HG02588 (cell line): ENCODE measurements around the gene FRMPD1.
"Not testable (repeated sequence)": the region's sequence is repeated elsewhere in the genome, so short reads cannot be mapped to it uniquely, and the experiment has no call there.

Source experiments
- ATAC-seq: cut with Tn5 transposase; IDR thresholded peaks from one replicate; pipeline ENCODE4 v1.9.1; 2021; ENCODE audit warnings: mild to moderate bottlenecking, moderate library complexity; ENCODE audit not compliant: unreplicated experiment

FRMPD1 gene

DNA sequence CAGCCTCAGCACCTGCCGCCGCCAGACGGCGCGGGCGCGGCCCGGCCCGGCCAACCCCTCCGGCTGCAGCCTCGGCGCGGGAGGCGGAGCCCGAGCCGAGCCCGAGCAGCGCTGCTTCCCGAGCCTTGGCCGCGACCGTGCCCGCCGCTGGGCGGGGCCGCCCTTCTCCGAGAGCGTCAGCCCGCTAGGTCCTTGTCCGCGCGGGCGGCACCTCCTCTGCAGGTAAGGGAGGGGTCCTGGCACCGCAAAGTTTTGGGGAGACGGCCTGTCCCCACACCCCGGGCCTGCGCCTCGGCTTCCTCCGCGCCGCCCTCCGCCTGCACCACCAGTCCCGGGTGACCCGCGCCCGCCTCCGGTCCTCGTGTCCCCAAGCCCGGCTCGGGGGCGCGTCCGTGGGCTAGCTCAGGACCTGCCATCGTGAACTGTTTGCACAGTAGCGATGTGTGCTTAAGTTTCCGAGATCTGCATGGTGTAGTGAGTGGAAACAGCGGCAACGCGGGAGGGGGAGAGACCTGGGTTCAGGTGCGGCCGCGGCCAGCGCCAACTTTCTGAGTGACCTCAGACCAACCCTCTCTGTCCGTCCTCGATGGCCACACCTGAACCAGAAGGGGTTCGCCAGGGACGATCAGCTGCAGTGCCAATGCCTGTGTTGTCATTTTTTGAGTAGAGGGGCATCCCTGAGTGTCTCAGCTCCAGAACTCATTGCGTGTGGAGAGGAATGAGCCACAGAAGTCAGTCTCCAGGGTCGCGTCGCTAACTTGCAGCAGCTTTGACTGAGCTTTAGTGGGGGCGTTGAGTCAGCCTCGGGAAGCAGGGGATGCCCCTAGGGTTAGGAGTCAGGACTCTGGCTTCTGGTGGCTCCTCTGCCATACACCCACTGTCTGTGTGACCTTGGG is at the start of gene FRMPD1:
Gene FRMPD1, plus strand, starts transcription at position 82 of the 896 bp plus-strand sequence. CDS start 41,688 bp downstream, outside the sequence.
- peak; percentile 73 for ATAC-seq

- not testable (repeated sequence) for ATAC-seq
Observed at GRCh38 chr9:37602061-37602460, 48.7 kb upstream of the FRMPD1 start.

- ATAC-seq, result no peak
Observed at GRCh38 chr9:37602817-37603216, 47.9 kb upstream of the FRMPD1 start.

- ATAC-seq, result no peak
Observed at GRCh38 chr9:37604296-37604695, 46.5 kb upstream of the FRMPD1 start.

GRCh38 chr9:37608250-37608649 is 42.5 kb upstream of the FRMPD1 start:
- no peak for ATAC-seq

GRCh38 chr9:37609735-37610397 is 40.9 kb upstream of the FRMPD1 start:
- no peak for ATAC-seq

DNA sequence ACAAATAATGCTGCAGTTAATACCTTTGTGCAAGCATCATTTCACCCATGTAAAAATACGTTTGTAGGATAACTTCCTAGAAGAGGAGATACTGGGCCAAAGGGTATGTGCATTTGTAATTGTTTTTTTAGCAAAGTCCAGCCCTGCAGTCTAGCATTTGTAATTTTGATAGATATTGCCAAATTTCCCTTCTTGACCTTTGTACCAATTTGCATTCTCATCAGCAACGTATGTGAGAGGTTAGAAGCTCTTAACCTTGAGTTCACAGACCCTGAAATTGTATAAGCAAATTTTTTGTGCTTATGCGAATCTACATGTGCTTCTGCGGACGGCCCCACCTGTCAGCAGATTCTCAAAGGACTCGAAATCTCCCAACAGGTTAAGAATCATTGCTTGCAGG is 39.7 kb upstream of the FRMPD1 start:
- ATAC-seq, result no peak

DNA sequence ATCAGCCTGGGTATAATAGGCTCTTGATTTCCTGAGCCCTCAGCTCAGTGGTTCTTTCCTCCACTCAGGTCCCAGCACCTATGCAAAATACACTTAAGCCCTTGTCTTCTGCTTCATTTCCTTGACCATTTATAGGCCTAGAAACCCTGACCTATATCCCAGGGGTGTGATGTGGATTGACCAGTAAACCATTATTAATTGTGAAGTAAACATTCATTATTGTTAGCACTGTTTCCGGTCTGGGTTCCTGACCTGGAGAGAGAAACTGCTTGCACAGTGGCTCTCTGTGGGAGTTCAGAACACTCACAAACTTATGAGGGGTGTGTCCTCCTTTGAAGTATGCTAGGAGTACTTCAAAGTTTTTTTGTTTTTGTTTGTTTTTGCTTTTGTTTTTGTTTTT is 38.8 kb upstream of the FRMPD1 start:
- no peak for ATAC-seq

DNA sequence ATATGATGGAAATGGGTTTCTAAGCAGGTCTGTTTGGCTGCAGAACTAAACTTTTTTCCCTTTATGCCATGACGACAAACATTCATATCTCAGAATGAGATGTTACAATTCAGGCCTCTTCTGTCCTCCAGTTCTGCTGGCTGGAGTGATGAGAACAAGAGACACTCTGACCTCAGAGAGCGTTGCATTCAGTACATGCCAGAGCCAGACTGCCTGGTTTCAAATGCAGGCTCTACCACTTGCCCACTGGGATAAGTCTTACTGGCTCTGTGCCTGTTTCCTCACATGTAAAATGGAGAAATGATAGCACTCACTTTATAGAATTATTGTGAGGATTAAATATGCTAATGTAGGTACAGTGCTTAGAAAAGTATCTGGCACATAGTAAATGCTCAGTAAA is 33.6 kb upstream of the FRMPD1 start:
- ATAC-seq, result no peak

DNA sequence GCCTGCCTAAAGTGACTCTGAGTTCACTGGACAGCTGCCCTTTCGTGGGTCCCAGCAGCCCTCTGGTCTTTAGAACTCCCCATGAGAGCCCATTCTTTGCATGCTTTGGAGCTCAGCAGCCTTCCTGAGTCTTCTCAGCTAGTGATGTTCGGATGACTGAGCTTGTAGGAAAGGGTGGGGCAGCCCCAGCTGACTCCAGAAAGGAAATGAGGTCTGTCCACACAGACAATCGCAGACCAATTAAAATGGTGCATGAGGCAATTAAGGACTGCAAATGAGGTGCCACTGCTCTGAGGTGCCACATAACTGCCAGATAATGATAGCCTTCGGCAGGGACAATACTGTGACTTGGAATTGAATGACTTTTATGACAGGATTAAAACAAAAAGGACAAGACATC is 32.9 kb upstream of the FRMPD1 start:
- ATAC-seq, result no peak

GRCh38 chr9:37618817-37619216 is 31.9 kb upstream of the FRMPD1 start:
- no peak for ATAC-seq

GRCh38 chr9:37619806-37620205 is 30.9 kb upstream of the FRMPD1 start:
- no peak for ATAC-seq

DNA sequence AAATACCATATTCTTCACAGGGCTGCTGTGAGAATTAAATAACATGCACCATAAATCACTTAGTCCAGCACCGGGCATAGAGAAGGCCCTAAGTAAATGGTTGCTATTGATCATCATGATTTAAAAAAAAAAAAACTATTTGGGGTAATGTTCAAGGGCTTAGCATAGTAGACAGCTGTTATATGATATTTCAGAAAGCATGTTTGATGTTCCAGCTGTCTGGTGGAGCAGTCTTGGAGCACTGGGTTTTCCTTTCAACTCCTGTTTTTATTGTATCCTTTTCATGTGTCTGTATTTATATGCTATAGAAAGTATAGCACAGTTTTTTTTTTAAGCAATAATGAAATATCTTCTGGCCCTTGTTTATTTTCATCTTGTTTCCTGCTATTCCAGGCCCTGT is 30.4 kb upstream of the FRMPD1 start:
- no peak for ATAC-seq

- no peak for ATAC-seq
Observed at GRCh38 chr9:37621273-37622121, 29.3 kb upstream of the FRMPD1 start.

DNA sequence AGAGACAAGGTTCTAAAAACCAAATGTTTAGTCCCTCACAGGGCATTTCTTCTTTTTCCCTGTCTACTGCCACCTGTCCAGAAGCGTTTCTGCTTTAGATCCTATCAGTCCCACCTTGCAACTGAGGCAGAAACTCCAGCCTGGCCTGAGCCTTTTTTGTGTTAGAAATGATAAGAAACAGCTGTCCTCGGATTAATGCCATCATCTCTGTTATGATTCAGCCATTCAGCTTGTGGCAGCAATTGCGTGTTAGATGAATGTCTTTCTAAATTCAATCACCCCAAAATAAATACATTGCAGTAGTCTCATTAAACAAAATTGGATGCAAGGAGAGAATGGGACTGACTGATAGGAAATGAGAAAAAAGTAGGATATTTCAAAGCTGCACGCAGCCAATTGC is 28.3 kb upstream of the FRMPD1 start:
- no peak for ATAC-seq

- no peak for ATAC-seq
Observed at GRCh38 chr9:37623267-37623666, 27.5 kb upstream of the FRMPD1 start.

DNA sequence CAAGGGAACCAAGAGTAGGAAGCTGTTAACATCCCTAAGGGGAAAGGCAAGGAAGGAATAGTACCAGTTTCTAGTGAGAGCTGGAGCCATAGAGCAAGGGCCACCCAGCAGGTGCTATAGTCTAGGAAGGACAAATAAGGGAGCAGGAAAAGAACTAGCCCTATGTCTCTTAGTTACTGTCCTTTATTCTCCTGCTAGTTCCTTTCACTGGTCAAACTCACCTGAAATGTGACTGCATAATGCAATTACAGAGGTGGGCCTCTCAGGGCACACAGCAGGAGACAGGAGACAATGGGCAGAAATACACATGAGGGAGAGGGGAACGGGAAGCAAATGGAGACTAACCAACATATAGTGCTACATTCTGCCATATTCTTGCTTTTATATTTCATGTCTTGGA is 26.7 kb upstream of the FRMPD1 start:
- no peak for ATAC-seq

DNA sequence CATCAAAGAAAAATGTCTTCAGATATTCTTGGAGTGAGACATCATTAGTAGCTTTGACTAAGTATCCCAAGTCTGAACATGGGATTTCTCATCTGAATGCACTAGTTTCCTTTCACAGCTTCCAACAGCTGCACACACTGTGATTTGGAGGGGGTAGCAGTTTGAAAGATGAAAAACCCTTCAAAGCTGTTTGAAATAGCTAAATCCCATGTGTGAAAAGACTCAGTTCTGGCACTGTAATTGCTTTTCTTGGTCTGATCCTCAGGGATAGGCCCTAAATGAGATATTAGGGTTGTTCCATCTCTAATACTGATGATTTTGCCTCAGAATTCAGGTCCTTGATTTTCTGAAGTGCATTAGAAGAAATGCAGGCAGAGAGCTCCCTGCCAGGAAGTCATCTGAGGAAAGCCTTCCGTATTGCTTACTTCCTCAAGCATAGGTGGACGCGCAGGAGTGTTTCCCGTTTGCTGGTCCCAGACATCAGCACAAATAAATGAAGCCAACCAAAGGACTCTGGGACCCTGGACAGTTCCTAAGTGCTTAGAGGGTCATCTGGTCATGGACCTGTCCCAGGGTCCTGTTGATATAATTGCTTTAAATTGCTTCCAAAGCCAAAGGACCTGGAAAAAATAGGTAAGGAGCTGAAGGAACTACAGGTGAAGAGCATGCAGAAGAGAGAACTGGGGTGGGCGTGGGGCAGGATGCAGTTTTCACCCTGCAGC is 25.6 kb upstream of the FRMPD1 start:
- ATAC-seq, result no peak

DNA sequence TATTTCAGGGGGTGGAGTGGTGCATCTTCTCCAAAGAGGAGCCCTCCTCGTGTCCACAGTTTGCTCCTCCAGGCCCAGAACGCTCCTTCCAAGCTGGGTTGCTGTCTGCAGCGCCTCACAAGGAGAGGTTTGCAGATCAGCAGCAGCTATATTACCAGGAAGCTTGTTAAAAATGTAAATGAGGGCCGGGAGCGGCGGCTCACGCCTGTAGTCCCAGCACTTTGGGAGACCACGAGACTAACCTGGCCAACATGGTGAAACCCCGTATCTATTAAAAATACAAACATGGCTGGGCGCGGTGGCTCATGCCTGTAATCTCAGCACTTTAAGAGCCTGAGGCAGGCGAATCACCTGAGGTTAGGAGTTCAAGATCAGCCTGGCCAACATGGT is 25.0 kb upstream of the FRMPD1 start:
- no peak for ATAC-seq

- no peak for ATAC-seq
Observed at GRCh38 chr9:37626708-37627292, 24.0 kb upstream of the FRMPD1 start.
